GM18858 (cell line): Measurements from ENCODE around the gene IP6K1.
"Not testable (repeated sequence)": the region's sequence is repeated elsewhere in the genome, so short reads cannot be mapped to it uniquely, and the experiment has no call there.

ENCODE experiments used
- ATAC-seq: cut with Tn5 transposase; IDR thresholded peaks from one replicate; pipeline ENCODE4 v1.9.1; 2021; ENCODE audit not compliant: unreplicated experiment

The IP6K1 gene

DNA sequence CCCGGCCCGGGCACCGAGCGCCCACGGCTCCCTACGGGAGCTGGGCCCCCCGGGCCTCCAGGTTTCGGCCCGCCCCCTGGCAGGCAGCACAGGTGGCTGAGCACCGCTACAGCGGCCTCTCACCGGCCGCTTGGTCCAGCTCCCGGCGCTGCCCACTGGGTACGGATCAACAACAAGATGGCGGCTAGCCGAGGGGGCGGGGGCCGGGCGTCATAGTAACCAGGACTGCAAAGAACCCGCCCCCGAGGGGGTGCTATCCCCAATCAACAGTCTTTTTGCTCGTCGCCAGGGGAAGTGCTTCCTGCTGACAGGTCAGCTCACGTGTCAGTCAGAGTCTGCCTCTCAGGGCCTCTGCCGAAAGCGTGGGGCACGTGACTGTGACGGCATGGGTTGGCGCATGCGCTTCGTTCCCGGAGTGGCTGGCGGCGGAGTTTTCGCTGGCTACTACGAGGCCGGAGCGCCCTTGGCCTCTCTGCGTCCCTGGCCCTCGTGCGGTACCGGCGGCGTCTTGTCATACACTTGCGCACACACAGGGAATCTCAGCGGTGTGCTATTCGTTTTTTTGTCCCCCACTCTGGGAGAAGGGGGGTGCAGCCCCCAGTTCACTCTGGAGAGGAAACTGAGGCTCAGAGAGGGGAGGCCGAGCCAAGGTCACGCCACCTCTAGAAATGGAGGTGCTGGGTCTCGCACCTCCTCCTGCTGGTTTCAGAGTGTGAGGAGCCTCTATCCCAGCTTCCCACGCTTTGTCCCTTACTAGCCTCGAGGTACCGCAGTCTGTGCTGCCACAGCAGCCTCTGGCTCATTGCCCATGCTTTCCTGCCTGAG lies at the start of gene IP6K1:
Gene IP6K1 (minus strand): TSS at position 186 of the 825 bp plus-strand sequence. CDS start 38,502 bp downstream, outside the sequence.
- ATAC-seq, result peak; percentile 98

DNA sequence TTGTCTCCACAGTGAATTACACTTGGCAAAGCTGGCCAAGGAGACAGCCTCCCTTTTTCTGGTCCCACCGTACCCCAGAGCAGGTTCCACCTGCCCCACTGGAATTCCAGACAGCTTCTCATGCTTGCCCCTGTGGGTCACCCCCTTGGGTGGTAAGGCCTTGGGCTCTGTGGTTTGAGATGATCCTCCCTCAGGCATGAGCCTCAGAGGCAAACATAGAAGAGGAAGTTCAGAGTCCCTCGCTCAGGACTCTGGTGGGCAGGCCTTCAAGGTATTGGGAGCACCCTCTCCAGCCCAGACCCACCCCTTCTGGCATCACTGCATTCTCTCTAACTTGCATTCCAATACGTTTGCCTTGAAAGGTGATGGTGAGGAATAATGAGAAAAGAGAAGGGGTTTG lies 45.0 kb upstream of the IP6K1 start:
- no peak for ATAC-seq

GRCh38 chr3:49826016-49826415 lies 39.7 kb upstream of the IP6K1 start:
- ATAC-seq, result no peak

DNA sequence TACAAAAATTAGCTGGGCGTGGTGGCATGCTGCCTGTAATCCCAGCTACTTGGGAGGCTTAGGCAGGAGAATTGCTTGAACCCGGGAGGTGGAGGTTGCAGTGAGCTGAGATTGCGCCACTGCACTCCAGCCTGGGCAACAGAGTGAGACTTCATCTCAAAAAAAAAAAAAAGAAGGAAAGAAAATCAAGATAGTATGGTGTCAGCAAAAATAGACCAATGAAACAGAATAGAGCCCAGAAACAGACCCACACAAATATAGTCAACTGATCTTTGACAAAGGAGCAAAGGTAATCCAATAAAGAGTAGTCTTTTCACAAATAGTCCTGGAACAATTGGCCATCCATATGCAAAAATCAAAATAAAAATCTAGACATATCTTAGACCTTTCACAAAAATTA lies 36.8 kb upstream of the IP6K1 start:
- ATAC-seq, result not testable (repeated sequence)

DNA sequence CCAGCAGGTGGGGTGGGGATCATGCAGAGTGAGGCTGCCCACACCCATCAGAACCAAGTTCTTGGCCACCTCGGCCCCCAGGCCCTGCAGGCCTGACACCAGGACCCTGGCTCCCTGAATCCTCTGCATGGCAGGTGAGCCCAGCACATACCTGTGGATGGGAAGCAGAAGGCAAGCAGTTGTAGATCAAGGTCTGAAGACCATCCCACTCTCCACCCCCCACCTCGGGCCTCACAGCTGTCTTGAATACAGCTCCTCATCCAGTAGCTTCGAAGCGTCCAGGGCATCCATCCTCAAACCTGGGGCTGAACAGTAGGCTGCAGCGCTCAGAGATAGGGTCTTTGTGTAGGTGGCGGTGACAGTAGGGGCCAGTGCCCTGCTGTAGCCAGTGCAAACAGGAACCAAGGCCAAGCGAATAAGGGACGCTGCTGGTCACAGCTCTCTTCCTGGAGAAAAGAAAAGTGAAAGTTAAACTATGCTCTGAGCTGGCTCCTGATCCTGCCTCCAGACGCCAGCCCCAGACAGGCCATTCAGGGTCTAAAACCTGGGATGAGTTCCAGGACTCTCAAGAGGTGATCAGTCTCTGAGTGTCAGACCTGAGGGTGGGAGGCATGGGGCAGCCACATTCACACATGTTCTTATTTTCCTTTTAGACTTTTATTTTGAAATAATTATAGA lies 27.3 kb upstream of the IP6K1 start, which contains the start of gene UBA7:
Gene UBA7 (minus strand): TSS at position 457 of the 678 bp plus-strand sequence. CDS start 166 bp downstream, at position 291.
- no peak for ATAC-seq

- no peak for ATAC-seq
These were observed 26.7 kb upstream of the IP6K1 start for GRCh38 chr3:49812916-49813496.

DNA sequence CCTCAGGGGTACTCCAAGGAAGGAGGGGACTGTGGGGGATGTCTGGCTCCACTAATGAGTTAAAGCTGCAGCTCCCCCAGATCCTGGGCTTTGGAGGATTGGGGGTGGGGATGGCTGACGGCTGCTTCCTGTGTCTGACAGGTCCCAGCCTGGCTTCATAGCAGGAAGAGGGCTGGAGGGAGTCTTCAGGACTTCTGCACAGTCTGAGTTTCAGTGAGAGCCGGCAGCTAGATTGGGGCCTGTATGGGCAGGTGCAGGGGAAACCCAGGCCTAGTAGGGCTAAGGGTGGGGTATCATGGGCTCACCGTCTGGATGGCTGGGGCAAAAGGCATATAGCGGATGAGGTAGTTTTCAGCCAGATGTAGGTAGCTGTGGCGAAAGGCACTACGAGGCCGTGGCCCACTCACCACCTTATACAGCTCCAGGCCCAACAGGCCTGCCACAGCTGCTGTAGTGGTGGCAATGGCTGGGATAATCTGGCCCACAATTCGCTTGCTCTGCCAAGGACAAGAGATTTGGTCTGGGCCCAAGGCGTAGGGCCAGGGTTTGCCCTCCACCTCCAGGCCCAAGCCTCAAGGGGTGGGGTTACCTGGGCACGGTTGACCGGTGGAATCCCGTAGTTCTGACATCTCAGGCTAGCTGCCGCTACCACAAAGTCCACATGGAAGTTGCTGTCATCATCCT lies 21.2 kb upstream of the IP6K1 start:
- ATAC-seq, result no peak

DNA sequence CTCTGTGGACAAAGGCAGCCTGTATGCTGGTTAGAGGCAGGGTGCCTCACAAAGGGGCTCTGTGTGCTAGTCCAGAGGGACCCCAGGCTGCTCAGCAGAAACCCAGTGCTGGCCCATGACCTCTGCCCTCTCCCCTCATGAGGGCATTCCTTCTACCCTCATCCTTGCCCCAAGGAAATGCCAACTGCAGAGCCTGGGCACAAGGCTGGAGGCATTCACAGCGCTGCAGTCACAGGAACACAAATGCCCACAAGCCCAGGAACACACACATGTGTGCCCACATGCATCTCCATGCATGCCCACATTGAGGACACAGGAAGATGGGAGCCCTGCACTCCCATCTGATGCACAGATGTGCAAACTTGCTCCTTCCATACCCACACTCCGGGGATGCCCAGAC lies 20.5 kb upstream of the IP6K1 start:
- no peak for ATAC-seq

GRCh38 chr3:49805897-49806701 lies 19.8 kb upstream of the IP6K1 start:
- ATAC-seq, result no peak

GRCh38 chr3:49805367-49805782 lies 19.0 kb upstream of the IP6K1 start:
- no peak for ATAC-seq

- no peak for ATAC-seq
These were observed 18.0 kb upstream of the IP6K1 start for GRCh38 chr3:49804141-49805041.

DNA sequence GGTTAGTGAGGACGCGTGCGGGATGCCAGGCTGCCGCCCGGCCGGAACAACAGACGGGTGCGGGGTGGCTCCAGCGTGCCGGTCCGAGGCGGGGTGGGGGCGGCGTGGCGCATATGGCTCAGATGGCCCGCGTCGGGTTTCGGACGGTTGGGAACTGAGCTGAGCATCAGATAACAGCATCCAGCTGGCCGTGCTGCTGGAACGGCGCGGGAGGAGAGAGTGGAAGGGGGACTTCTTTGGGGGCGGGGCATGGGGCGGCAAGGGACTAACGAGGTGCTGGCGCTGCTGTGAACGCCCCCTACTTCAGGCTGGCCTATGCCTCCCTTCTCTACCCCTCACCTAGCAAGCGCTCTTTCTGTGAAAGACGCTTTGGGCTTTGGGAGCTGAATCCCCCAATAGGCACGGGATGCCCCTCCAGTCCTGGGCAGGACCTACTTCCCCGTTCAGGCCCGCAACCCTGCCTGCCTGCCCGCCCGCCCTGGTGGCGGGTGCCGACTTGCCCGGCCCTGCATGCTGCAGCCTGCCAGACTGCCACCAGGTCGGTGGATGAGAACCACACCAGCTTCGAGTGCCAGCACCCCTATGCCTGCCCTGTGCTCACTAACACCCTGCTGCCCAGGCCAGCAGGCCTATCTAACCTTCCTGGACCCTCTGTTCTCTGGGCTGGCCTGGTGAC lies 17.3 kb upstream of the IP6K1 start:
- no peak for ATAC-seq

DNA sequence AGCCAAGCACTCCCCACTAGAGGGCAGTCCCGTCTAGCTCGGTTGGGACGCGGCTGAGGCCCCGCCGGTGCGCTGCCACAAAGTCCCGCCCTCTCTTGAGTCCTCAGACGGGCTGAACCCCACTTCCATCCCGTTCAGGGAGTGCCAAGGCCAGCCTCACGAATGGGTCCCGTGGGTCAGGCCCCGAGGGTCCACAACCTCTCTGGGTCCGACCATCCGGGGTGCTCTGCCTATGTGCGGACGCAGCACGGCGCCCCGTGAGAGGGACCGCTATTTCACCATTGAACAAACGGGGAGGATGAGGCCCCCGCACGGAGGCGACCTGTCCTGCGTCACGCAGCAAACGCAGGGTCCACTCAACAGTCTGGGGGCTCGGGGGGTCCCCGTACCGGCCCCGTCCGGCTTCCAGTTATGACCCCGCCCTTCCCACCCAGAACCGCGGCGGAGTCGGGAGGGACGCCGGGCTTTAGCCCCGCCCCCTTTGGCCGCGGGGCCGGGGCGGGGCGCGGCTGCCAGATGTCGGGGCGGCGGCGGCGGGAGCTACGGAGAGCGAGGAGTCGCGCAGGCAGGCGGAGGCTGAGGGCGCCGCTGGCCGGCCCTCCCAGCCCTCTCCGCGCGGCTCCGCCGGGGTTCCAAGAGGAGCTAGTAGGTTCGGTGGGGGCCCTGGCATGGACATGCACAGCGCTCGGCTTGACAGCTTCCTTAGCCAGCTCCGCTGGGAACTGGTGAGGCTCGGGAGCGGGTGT lies 16.6 kb upstream of the IP6K1 start, which contains the start of gene INKA1:
Gene INKA1 (plus strand): TSS at position 543 of the 746 bp plus-strand sequence. CDS start 132 bp downstream, at position 675.
- ATAC-seq, result peak; percentile 35

DNA sequence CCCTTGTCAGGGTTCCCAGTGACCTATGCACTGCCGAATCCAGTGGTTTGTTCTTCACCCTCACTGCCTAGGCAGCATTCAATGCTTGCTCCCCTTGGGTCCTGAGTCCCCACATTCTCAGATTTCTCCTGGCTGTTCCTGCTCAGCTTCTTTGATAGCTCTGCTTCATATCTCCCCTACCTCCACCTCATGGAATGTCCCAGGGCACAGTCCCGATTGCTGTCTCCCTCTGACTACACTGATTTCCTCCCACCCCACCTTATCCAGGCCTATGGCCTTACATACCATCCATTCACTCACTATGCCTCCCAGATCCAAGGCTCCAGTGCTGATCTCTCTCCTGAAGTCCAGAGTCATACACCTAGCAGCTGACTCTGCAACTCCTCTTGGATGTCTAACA lies 14.8 kb upstream of the IP6K1 start:
- ATAC-seq, result no peak

GRCh38 chr3:49799761-49800160 lies 13.4 kb upstream of the IP6K1 start, which contains the start of gene CDHR4:
Gene CDHR4 (minus strand): TSS chr3:49799873. CDS start chr3:49799812, 61 bp downstream.
- no peak for ATAC-seq

- no peak for ATAC-seq
These were observed 12.8 kb upstream of the IP6K1 start for GRCh38 chr3:49799105-49799504.

DNA sequence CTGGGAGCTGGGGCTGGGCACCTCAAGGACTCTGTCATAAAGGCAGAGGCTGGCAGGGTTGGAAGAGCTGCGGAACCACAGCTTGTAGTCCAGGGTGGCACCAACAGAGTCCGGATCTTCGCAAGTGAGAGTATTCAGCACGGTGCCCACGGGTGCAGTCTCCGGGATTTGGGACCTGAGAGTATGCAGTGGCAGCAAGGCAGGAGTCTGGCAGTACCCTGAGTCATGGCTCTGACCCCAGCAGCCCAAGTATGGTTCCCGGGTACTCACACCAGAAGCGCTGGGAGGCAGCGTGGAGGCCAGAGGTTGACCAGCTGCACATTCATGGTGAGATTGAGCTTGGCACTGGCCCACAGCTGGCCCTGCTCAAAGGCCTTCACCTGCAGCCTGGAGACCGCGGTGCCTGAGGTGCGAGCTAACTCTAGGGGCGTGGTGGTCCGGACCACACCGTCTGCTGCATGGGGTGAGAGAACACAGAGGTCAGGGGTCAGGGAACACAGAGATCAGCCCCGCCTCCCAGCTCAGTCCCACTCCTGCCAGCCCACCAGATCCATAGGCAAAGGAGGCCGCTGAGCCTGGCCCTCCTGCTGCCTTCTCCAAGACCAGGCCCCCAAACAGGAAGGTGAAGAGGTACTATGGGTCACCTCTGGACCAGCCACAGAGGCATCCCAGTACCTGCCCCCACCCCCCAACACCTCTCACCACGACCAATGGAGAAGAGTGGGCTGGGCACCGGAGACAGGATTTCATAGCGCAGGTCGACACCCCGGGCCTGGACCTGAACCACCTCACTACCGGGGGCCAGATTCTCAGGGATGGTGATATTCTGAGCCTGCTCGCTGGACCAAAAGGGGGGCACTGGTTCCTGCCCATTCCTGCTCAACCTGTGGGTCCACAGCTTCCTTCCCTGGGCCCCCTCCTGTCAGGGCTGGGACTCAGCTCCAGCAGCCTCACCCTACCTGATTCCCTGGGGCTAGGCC lies 8.9 kb upstream of the IP6K1 start:
- no peak for ATAC-seq
